HFF-Myc (cell line): ENCODE data around the gene ZNF385B.
A peak's percentile ranks its signal among the peaks of the same experiment; 100 is the strongest.

ENCODE experiments used
- DNase-seq: peaks from one replicate; pipeline ENCODE4 v3.0.0-alpha.2; 2011; ENCODE audit warnings: low read depth; ENCODE audit errors: extremely low read depth
- H3K4me3 ChIP-seq: replicated peaks from 2 replicates; pipeline ENCODE4 v1.5.1; 2011; ENCODE audit warnings: low read depth, mild to moderate bottlenecking, control low read depth, low read length
- TF ChIP-seq, protein P1 (sequence below): IDR thresholded peaks from 2 replicates; pipeline ENCODE4 v1.5.1; 2012; ENCODE audit warnings: mild to moderate bottlenecking, low read depth, low read length, control low read depth; ENCODE audit errors: missing control alignments

The ZNF385B gene

DNA sequence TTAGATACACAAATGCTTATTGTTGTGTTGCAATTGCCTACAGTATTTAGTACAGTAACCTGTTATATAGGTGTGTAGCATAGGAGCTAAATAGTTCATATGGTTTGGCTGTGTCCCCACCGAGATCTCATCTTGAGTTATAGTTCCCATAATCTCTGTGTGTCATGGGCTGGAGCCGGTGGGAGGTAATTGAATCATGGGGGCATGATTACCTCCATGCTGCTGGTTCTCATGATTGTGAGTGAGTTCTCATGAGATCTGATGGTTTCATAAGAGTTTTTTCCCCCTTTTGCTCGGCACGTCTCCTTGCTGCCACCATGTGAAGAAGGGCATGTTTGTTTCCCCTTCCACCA, 406.3 kb downstream of the ZNF385B start:
- TF ChIP-seq, protein P1, sequence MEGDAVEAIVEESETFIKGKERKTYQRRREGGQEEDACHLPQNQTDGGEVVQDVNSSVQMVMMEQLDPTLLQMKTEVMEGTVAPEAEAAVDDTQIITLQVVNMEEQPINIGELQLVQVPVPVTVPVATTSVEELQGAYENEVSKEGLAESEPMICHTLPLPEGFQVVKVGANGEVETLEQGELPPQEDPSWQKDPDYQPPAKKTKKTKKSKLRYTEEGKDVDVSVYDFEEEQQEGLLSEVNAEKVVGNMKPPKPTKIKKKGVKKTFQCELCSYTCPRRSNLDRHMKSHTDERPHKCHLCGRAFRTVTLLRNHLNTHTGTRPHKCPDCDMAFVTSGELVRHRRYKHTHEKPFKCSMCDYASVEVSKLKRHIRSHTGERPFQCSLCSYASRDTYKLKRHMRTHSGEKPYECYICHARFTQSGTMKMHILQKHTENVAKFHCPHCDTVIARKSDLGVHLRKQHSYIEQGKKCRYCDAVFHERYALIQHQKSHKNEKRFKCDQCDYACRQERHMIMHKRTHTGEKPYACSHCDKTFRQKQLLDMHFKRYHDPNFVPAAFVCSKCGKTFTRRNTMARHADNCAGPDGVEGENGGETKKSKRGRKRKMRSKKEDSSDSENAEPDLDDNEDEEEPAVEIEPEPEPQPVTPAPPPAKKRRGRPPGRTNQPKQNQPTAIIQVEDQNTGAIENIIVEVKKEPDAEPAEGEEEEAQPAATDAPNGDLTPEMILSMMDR, result no peak
- no peak for DNase-seq

DNA sequence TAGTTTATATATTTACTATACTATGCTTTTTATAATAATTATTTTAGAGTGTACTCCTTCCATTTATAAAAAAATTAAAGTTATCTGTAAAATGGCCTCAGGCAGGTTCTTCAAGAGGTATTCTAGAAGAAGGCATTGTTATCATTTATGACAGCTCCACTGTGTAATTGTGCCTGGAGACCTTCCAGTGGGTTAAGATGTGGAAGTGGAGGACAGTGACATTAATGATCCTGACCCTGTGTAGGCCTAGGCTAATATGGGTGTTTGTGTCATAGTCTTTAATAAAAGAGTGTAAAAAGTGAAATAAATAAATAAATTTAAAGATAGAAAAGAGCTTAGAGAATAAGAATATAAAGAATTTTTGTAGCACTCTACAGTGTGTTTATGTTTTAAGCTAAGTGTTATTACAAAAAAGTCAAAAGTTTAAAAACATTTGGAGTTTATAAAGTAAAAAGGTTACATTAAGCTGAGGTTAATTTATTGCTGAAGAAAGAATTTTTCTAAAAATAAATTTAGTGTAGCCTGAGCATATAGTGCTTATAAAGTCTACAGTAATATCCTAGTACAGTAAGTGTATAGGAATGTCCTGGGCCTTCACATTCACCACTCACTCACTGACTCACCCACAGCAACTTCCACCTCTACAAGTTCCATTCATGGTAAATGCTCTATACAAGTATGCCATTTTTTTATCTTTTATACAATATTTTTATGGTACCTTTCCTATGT, 406.8 kb downstream of the ZNF385B start:
- H3K4me3 ChIP-seq, result no peak overlapping the region
- DNase-seq, result peak; percentile 77

More for the DNA sequence above, 406.3 kb downstream of the ZNF385B start:
- H3K4me3 ChIP-seq, result no peak overlapping the region

DNA sequence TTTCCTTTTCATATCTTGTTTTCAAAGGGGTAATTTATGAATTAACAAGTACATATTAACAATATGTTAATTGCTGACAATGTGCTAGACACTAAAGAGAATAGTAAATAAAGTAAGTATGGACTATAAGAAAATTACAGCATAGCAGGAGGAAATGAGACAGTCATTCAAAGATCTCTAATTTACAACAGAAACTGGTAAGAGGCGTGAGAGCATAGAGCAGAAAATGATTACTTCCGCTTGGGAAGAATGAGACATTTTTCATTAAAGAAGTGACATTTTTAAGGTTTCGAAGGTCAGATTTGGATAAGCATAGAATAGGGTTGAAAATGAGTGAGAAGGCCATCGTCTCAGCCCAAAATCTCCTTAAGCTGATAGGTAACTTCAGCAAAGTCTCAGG, 412.4 kb downstream of the ZNF385B start:
- DNase-seq, result no peak
- H3K4me3 ChIP-seq, result no peak overlapping the region
- TF ChIP-seq, protein P1, result no peak

More for the DNA sequence above, 406.8 kb downstream of the ZNF385B start:
- TF ChIP-seq, protein P1, result no peak

DNA sequence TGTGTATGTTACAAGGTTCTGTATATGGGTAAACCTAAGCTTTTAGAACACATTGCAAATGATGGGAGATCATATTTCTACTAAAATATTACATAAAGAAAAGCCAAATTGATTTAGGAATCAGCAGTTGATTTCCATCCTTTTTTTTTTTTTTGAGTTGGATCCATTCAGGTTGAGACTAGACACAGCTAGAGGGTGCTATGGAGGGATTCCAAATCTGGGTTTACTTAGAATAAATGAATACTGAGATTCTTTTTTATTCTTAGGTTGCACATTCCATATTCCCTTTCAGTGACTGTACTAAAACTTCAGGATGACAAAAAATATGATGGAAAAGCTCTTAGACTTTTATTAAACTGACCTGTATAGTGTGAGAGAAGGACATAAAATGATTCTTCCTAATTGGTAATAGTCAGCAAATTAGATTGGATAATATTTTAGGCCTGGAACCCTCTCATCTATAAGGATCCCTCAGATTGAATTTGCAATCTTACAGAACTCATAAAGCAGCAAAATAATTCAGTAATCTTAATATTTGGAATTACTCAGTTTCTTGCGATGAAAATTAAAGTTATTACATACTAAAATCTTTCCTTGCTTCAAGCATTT, 413.5 kb downstream of the ZNF385B start:
- DNase-seq, result no peak
- TF ChIP-seq, protein P1, result peak; percentile 15
- no peak overlapping the region for H3K4me3 ChIP-seq

- DNase-seq, result no peak
- TF ChIP-seq, protein P1, result no peak
- no peak overlapping the region for H3K4me3 ChIP-seq
Measured at GRCh38 chr2:179447421-179447820, 414.0 kb downstream of the ZNF385B start.

- DNase-seq, result no peak
- TF ChIP-seq, protein P1, result no peak
Measured at GRCh38 chr2:179446476-179447141, 414.8 kb downstream of the ZNF385B start.

More at GRCh38 chr2:179446476-179447141, 414.8 kb downstream of the ZNF385B start:
- H3K4me3 ChIP-seq, result no peak overlapping the region
